T-helper 1 cell treated with Interleukin-12 subunit alpha and Interleukin-12 subunit beta and Interleukin-4 antibody, amounts not matched to agents 30 μg/mL and 1 μg/mL, for 36 hours (primary cell): Measurements from ENCODE around the gene GLB1L2.

Experiments
- H3K27ac Mint-ChIP-seq: one replicate; pipeline ENCODE4 v1.8.0; 2021; ENCODE audit warnings: mild to moderate bottlenecking, mixed read lengths
- H3K27me3 Mint-ChIP-seq: one replicate; pipeline ENCODE4 v1.8.0; 2021; ENCODE audit warnings: low read depth, mixed read lengths
- H3K36me3 Mint-ChIP-seq: one replicate; pipeline ENCODE4 v1.8.0; 2021; ENCODE audit warnings: low read depth, mixed read lengths
- H3K4me1 Mint-ChIP-seq: one replicate; pipeline ENCODE4 v1.8.0; 2021; ENCODE audit warnings: low read depth, mixed read lengths
- H3K4me3 Mint-ChIP-seq: one replicate; pipeline ENCODE4 v1.8.0; 2021; ENCODE audit warnings: mild to moderate bottlenecking, moderate library complexity, mixed read lengths
- H3K9me3 Mint-ChIP-seq: one replicate; pipeline ENCODE4 v1.8.0; 2021; ENCODE audit warnings: mixed read lengths

Gene GLB1L2

DNA sequence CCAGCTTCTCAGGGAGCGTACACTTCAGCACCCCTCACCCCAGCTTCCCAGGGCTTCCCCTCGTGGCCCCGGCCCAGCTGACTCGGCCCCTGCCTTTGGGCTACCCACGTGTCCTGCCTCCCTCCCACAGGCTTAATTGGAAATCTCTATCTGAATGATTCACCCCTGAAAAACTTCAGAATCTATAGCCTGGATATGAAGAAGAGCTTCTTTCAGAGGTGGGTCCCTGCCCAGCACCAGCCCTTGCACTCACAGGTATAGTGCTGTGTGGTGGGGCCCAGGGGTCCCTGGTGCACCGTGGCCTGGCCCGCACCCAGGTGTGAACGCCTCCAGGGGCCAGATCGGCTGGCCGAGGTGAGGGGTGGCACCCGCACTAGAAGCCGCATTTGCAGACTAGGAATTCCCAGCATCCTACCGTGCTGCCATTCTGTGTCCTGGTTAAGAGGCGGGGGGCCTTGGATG is 41.8 kb downstream of the GLB1L2 start:
- no peaks in the 10 kb centered on the region for H3K36me3 Mint-ChIP-seq
- H3K27me3 Mint-ChIP-seq, result no peaks in the 10 kb centered on the region
- H3K4me3 Mint-ChIP-seq, result no peak overlapping the region
- no peaks in the 10 kb centered on the region for H3K4me1 Mint-ChIP-seq
- H3K27ac Mint-ChIP-seq, result no peak overlapping the region
- no peaks in the 10 kb centered on the region for H3K9me3 Mint-ChIP-seq

DNA sequence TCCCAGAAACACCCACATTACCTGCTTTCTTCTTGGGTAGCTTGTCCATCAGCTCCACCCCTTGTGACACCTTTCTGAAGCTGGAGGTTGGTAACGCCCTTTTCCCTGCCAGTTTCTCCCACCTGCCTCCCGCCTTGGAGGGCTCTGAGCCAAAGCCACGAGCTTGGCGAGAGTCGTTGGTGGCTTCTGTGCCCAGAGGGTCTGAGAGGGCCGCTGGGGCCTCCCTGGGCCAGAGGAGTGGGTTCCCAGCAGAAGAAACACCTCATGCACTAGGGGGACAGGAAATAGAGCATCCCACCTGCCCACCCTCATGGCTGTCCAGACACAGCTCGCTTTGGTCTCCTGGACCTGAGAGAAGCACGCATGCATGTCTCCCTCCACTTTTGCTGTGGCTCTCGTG is 42.4 kb downstream of the GLB1L2 start:
- no peaks in the 10 kb centered on the region for H3K27me3 Mint-ChIP-seq
- H3K4me3 Mint-ChIP-seq, result no peak overlapping the region
- H3K36me3 Mint-ChIP-seq, result no peaks in the 10 kb centered on the region
- no peak overlapping the region for H3K27ac Mint-ChIP-seq
- no peaks in the 10 kb centered on the region for H3K4me1 Mint-ChIP-seq
- no peaks in the 10 kb centered on the region for H3K9me3 Mint-ChIP-seq

DNA sequence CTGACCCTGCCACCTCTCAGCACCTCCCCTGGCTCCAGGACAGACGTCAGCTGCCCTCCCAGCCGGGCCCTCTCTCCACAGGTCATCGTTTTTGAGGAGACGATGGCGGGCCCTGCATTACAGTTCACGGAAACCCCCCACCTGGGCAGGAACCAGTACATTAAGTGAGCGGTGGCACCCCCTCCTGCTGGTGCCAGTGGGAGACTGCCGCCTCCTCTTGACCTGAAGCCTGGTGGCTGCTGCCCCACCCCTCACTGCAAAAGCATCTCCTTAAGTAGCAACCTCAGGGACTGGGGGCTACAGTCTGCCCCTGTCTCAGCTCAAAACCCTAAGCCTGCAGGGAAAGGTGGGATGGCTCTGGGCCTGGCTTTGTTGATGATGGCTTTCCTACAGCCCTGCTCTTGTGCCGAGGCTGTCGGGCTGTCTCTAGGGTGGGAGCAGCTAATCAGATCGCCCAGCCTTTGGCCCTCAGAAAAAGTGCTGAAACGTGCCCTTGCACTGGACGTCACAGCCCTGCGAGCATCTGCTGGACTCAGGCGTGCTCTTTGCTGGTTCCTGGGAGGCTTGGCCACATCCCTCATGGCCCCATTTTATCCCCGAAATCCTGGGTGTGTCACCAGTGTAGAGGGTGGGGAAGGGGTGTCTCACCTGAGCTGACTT is 43.2 kb downstream of the GLB1L2 start:
- Mint-ChIP-seq H3K36me3 (no peaks in the 10 kb centered on the region), H3K27ac (no peak overlapping the region), H3K27me3 (no peaks in the 10 kb centered on the region), H3K9me3 (no peaks in the 10 kb centered on the region), H3K4me3 (no peak overlapping the region), H3K4me1 (no peaks in the 10 kb centered on the region)

DNA sequence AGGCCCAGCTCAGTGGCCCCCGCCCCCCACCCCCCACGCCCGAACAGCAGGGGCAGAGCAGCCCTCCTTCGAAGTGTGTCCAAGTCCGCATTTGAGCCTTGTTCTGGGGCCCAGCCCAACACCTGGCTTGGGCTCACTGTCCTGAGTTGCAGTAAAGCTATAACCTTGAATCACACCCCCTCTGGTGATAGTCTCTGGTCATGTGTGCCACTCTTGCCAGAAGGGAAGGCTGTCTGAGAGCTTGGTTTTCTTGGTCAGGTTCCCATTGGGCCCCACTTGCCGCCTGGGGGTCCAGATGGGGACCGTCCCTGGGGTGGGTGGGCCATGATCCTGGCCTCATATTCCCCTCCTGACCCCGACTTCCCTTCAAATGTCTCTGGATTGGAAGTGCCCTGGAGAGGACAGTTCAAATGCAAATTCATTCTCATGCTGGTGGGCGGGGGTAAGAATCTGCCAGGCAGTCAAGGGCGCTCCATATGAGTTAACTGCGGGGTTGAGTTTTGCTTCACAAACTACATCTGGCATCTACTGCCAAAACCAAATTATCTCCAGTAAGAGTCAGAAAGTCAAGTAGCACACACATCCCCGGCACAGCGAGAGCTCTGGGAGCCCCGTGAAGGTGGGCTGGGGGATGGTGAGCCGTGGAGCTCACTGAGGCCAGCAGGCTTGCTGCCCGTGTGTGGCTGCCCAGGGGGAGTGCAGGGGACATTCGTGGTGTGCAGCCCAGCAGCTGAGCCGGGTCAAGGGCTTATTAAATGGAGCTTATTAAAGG is 44.5 kb downstream of the GLB1L2 start:
- H3K9me3 Mint-ChIP-seq, result no peaks in the 10 kb centered on the region
- H3K27ac Mint-ChIP-seq, result no peak overlapping the region
- no peaks in the 10 kb centered on the region for H3K4me1 Mint-ChIP-seq
- no peaks in the 10 kb centered on the region for H3K36me3 Mint-ChIP-seq
- H3K4me3 Mint-ChIP-seq, result no peak overlapping the region
- no peaks in the 10 kb centered on the region for H3K27me3 Mint-ChIP-seq

DNA sequence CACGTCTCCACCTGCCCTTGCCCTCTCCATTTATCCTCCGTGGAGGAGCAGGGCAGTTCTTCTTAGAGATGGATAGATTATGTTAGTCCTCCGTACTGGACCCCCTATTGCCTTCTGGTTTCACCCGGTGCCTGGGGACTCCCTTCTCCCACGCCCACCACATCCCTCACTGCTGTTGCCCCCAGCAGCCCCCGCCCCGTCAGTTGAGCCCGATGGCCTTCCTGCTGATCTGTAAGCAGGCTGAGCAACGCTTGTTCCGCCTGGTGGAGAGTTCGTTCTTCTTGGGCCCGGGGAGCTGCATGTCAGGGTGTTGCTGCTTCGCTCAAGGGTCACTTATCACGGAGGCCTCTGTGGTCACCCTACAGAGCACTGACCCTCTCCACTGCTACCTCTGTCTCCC is 46.1 kb downstream of the GLB1L2 start:
- H3K4me1 Mint-ChIP-seq, result no peaks in the 10 kb centered on the region
- no peak overlapping the region for H3K4me3 Mint-ChIP-seq
- H3K9me3 Mint-ChIP-seq, result no peaks in the 10 kb centered on the region
- H3K27ac Mint-ChIP-seq, result no peak overlapping the region
- no peaks in the 10 kb centered on the region for H3K27me3 Mint-ChIP-seq
- no peaks in the 10 kb centered on the region for H3K36me3 Mint-ChIP-seq

DNA sequence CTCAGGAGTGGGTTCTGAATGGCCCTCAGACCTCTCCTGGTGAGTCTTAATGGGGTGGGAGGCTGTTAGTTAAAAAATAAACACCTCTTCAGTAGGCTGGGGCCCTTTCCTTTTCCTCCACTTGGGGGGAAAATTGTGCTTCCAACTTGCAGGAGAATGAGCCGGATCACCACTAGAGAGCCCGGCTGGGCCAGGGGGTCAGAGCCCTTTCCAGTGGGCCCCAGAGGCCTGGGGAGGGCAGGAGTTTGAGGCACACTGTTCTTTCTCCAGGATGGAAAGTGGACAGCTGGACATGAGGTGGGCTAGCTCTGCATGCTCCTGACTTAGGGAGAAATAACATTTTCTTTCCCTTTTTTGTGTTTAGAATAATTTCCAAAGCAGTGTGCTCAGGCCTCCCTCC is 47.5 kb downstream of the GLB1L2 start:
- H3K9me3 Mint-ChIP-seq, result no peaks in the 10 kb centered on the region
- no peaks in the 10 kb centered on the region for H3K4me1 Mint-ChIP-seq
- no peak overlapping the region for H3K27ac Mint-ChIP-seq
- H3K27me3 Mint-ChIP-seq, result no peaks in the 10 kb centered on the region
- H3K36me3 Mint-ChIP-seq, result no peaks in the 10 kb centered on the region
- H3K4me3 Mint-ChIP-seq, result no peak overlapping the region

DNA sequence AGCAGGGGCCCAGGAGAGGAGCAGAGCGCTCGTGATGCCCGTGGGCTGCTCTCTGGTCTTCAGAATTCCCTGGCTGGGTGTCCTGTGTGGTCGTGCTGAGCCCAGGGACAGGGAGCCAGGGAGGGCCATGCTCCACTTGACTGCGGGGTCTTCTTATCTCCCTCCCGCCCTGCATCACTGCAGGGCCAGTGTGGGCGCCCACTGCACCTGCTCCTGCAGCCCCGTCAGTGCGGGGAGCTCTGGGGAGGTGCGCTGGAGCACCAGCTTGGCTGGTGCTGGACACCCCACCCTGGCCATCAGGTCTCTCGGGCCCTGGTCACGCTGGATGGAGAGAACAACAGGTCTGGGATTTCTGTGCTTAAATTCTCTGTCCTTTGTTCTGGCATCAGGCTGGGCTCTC is 48.4 kb downstream of the GLB1L2 start:
- no peak overlapping the region for H3K27ac Mint-ChIP-seq

DNA sequence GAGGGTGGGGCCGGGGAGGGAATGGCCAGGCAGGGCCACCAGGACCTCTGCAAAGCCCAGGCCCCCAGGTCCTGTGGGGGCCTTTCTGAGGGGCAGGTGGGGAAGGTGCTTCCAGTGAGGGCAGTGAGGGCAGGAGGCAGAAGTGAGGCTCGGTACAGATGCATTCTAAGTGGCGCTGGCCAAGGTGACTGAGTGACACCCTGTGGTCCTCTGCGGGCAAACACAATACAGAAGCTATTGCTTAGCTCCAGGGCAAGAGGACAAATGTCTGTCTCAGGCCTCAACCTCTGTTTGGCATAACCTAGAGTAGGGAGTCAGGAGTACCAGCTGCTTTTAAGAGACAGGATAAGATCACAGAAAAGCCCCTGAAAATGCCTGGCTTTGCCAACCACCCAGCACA is 49.0 kb downstream of the GLB1L2 start:
- Mint-ChIP-seq H3K4me1 (peaks cover under 1% of the 10 kb centered on the region), H3K9me3 (no peaks in the 10 kb centered on the region), H3K27ac (no peak overlapping the region), H3K36me3 (no peaks in the 10 kb centered on the region), H3K4me3 (no peak overlapping the region), H3K27me3 (peaks cover 5% of the 10 kb centered on the region)

More for the DNA sequence above, 48.4 kb downstream of the GLB1L2 start:
- Mint-ChIP-seq H3K27me3 (peaks cover 5% of the 10 kb centered on the region), H3K4me3 (no peak overlapping the region), H3K9me3 (no peaks in the 10 kb centered on the region), H3K36me3 (no peaks in the 10 kb centered on the region), H3K4me1 (no peaks in the 10 kb centered on the region)

DNA sequence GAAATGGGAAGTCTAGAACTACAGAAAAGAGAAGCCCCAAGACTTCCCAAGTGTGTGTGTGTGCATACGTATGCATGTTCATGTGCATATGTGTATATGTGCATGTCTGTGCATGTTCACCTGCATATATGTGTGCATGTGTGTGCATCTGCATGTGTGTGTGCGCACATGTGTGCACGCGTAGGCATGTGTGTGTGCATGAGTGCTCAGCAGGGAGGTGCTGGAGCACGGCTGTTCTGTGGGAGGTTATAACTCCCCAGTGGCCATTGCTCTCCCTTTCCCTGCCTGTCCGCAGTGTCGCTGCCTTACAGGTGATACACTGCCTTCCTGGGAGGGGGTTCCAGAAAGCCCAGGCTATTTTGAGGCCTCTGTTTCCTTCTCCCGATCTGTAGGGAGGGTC is 50.5 kb downstream of the GLB1L2 start:
- Mint-ChIP-seq H3K4me1 (peaks cover 14% of the 10 kb centered on the region), H3K27ac (no peak overlapping the region), H3K4me3 (no peak overlapping the region), H3K36me3 (no peaks in the 10 kb centered on the region), H3K9me3 (no peaks in the 10 kb centered on the region), H3K27me3 (peaks cover 11% of the 10 kb centered on the region)

DNA sequence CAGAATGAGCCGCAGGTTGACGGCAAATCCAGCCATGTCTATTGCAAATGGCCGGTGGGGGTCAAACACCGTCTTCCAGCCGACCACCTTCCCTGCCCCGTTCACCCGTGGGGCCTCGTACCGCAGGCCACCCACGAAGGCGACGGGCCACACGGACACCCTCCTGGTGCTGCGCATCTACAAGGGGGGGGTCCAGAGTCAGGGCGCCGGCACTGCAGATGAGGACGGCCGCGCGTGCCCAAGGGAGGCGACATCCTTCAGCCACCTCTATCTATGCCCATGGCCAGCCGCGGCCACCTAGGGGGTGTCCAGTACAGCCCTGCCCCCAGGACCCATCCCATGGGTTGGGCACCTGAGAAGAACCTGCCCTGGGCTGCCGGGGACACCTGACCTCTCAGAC is 51.0 kb downstream of the GLB1L2 start:
- peaks cover 12% of the 10 kb centered on the region for H3K27me3 Mint-ChIP-seq
- no peaks in the 10 kb centered on the region for H3K36me3 Mint-ChIP-seq
- no peak overlapping the region for H3K27ac Mint-ChIP-seq
- no peak overlapping the region for H3K4me3 Mint-ChIP-seq
- peaks cover 17% of the 10 kb centered on the region for H3K4me1 Mint-ChIP-seq
- no peaks in the 10 kb centered on the region for H3K9me3 Mint-ChIP-seq

DNA sequence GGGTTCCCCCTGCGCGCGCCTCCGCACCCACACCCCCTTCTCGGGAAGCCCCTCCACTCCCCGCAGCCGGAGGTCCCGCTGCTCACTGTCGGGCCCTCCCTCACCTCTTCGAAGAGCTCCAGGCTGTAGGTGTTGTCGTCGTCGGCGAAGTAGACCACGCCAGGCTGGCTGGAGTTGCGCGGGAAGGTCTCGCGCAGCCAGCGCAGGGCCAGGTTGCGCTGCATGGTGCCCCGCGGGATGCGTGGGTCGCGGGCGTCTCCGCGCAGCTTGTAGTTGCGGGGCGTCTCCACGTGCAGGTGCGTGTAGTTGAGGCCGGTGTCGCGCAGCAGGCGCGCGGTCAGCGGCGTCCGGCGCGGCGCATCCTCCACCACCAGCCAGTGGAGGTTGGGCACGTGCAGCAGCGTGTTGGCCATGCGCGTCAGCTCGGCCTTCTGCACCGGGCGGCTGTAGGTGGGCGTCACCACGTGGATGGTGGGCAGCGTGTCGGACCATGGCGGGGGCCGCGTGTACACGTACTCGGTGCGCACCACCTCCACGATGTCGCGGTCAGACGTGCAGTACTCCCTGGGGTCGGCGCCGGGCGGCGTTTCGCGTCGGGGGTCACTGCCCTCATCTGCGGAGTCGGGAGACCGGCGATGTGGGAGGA is 51.9 kb downstream of the GLB1L2 start:
- Mint-ChIP-seq H3K36me3 (no peaks in the 10 kb centered on the region), H3K4me1 (peaks cover 17% of the 10 kb centered on the region), H3K4me3 (no peak overlapping the region), H3K27me3 (peaks cover 12% of the 10 kb centered on the region), H3K9me3 (no peaks in the 10 kb centered on the region), H3K27ac (no peak overlapping the region)

DNA sequence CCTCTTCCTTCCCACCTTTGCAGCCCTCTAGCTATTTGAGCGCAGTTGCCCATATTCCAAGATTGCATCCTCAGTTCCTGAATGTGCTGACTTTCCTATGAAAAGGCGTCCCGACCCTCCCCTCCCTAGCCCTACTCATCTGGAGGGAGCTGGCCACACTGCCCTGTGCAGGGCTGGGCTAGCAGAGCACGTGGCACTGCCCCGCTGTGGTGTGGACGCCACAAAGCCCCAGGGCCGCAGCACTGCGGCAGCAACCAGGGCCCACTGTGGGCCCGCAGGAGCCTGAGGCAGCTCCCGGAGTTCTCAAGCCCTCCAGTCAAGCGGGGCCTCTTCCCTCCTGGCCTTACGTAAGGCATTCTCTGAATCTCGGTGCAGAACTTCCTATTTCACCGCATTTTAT is 52.6 kb downstream of the GLB1L2 start:
- Mint-ChIP-seq H3K4me1 (peaks cover 17% of the 10 kb centered on the region), H3K9me3 (no peaks in the 10 kb centered on the region), H3K27me3 (peaks cover 12% of the 10 kb centered on the region), H3K4me3 (no peak overlapping the region), H3K27ac (no peak overlapping the region), H3K36me3 (no peaks in the 10 kb centered on the region)

DNA sequence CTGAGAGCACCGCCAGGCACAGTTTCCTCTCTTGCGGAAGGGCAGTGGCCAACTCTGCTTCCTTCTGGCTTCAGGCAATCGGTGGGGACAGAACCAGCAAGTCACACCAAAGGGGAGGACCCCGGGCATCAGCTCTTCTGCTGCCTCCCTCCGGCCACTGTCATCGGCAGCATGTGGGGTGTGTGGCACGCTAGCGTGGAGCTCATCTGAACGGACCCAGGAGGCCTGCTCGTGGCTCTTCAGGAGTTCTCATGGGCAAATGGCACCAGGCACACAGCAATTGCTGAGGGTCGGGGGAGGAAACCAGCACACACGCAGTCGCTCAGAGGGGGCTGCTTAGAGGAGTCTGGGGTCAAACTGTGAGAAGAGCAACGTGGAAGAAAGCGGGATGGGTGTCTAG is 53.4 kb downstream of the GLB1L2 start:
- Mint-ChIP-seq H3K27ac (no peak overlapping the region), H3K4me1 (peaks cover 17% of the 10 kb centered on the region), H3K4me3 (no peak overlapping the region), H3K36me3 (no peaks in the 10 kb centered on the region), H3K27me3 (peaks cover 12% of the 10 kb centered on the region), H3K9me3 (no peaks in the 10 kb centered on the region)

DNA sequence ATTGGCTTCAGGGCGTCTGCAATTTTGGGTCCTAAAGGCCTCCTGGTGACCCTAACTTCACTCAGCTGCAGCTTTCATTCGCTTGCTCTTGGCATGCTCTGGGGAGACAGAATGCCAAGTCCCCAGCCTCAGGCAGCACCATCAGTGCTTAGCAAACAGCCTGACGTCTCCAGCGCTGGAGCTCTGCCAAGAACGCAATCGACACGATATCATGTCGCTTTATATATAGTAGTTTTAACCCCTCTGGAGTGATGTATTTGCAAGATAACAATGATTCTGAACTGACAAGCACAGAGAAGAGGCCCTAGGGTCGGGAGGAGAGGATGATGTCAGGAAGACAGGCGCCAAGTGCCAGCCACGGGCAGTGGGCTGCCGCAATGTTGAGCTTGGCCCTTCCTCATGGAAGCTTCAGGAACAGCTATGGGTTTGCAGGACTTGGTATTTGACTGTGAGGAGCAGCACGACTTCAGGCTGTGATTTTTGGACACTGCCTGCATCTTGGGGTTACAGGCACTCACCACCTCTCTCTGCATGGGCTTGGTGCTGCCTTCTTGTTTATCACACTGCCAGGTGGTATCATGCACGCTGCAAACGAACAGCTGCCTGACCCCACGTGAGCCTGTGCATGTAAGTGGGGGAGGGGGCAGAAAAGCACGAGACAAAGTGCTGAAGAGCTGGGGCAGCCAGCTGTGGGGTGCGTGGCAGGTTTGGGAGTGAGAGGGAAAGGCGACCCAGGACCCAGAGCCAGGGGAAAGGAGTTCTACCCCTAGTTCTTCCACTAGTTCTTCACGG is 54.2 kb downstream of the GLB1L2 start:
- H3K9me3 Mint-ChIP-seq, result no peaks in the 10 kb centered on the region
- peaks cover 17% of the 10 kb centered on the region for H3K4me1 Mint-ChIP-seq
- H3K36me3 Mint-ChIP-seq, result no peaks in the 10 kb centered on the region
- no peak overlapping the region for H3K4me3 Mint-ChIP-seq
- H3K27me3 Mint-ChIP-seq, result peaks cover 12% of the 10 kb centered on the region
- H3K27ac Mint-ChIP-seq, result no peak overlapping the region
